Right cardiac atrium (tissue), 5 donors: ENCODE results near the gene DNAI1. TPM values are rescaled to one million over a fixed set of nuclear protein-coding genes. Genes with fewer than 3 reads are reported as not detected.
"Not testable (repeated sequence)": the region's sequence is repeated elsewhere in the genome, so short reads cannot be mapped to it uniquely, and the experiment has no call there.

Experiments used
- ATAC-seq, 2 donors: fragments of 200-7000 bp; cut with Tn5 transposase; one replicate each; pipeline versions ENCODE4 v1.8.0 to v1.9.1; 2020; ENCODE audit warnings: moderate library complexity in 2 of 2, mild to moderate bottlenecking in 1 of 2
- DNase-seq, 3 donors: peaks; one replicate each; pipeline ENCODE4 v3.0.0-alpha.2; 2020
- H3K27ac ChIP-seq: one replicate; pipeline ENCODE4 v1.5.1; 2013; ENCODE audit warnings: mild to moderate bottlenecking, low read length, control low read depth, moderate library complexity
- H3K27me3 ChIP-seq: one replicate; pipeline ENCODE4 v1.6.1; 2013; ENCODE audit not compliant: control insufficient read depth, insufficient read depth
- H3K4me1 ChIP-seq: one replicate; pipeline ENCODE4 v1.6.1; 2013; ENCODE audit warnings: low read length; ENCODE audit not compliant: control insufficient read depth, insufficient read depth
- H3K4me3 ChIP-seq: one replicate; pipeline ENCODE4 v1.5.1; 2013; ENCODE audit warnings: low read length, control low read depth
- H3K9me3 ChIP-seq: one replicate; pipeline ENCODE4 v1.6.1; 2013; ENCODE audit warnings: low read length; ENCODE audit not compliant: control insufficient read depth
- WGBS: extraction: QIAGEN DNeasy Blood & Tissue Kit; methylation state at CpG from one replicate; pipeline ENCODE4 v1.1.7; 2013; 5-methylcytosine and 5-hydroxymethylcytosine counted together
- intact Hi-C, 4 donors: fragments of 100-400 bp; cut with DNase I; formaldehyde crosslinking; loops; one replicate each; pipeline versions ENCODE4 v1.11.0 to v1.14.0; 2022 to 2023
- polyA plus RNA-seq: library from polyadenylated mRNA; stranded (reverse); fragments of 200-250 nt; gene quantifications from one replicate; pipeline ENCODE4 v1.2.3, GENCODE V29; 2013
- total RNA-seq, 4 donors: library from RNA; stranded (reverse); fragmentation: NEBNext Ultra II Directional; extraction: Animal tissue kit (Norgen Biotek cat#: 25700); gene quantifications; one replicate each; pipeline ENCODE4 v1.2.1, GENCODE V29; 2021
- donor health status: healthy with polysubstance abuse.
- donor health status: DM: no; HTN: yes; CAD: no.
- donor health status: DM: no; HTN: no; CAD: no.
- donor health status: DM: no; HTN: yes; CAD: no; lungs with severe emphysema.
- donor health status: DM: yes; HTN: yes; CAD: no.

DNAI1 gene
- total and polyA plus RNA-seq, 5 donors = 0.16 TPM; not detected in 4

DNA sequence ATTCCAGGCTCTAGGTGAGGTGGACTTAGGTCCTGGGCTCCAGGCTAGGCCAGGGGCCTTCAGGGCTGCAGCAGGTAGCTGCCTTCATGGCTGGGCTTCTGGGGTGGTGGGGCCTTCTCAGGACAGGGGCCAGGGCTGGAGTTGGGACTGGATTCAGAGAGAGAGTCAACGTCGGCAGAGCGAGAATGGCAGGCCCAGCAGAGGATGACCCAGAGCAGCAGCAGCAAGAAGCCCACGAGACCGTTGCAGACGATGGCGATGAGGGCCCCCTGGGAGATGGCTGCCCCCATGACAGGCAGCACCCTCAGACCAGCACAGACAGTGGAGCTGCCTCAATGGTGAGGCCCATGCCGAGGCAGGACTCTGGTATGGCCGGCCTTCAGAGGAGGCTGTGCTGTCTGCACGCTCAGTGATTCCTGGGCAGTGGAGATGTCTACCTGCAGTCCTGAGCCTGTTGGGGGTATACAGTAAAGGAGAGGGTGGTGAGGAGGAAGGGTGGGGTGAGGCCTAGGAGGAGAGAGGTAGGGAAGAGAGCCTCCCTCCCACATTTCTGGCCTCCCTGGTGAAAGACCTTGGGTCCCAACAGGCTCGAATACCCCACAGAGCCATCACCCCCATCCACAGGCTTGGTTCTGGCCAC is 62.9 kb downstream of the DNAI1 start:
- intact Hi-C loops = no loop called here
- Histone ChIP-seq H3K4me3 (no peak overlapping the region), H3K27ac (no peak overlapping the region), H3K27me3 (no peaks in the 10 kb centered on the region), H3K4me1 (no peaks in the 10 kb centered on the region), H3K9me3 (no peaks in the 10 kb centered on the region)
- ATAC-seq (no peak), DNase-seq (no peak)
- 94% methylated on average over 11 of the region's 11 CpGs for WGBS

- intact Hi-C loops = no loop called here
- no peaks in the 10 kb centered on the region for H3K27me3 ChIP-seq
- WGBS = 16% methylated on average over 31 of the region's 31 CpGs
- peak overlapping the region; percentile 49 for H3K4me3 ChIP-seq
- no peaks in the 10 kb centered on the region for H3K9me3 ChIP-seq
- no peak for ATAC-seq
- H3K27ac ChIP-seq = no peak overlapping the region
- DNase-seq = peak in 2 of 3 donors; percentile 32 to 75
- H3K4me1 ChIP-seq = no peaks in the 10 kb centered on the region
Observed at GRCh38 chr9:34522091-34522887, 63.7 kb downstream of the DNAI1 start.

DNA sequence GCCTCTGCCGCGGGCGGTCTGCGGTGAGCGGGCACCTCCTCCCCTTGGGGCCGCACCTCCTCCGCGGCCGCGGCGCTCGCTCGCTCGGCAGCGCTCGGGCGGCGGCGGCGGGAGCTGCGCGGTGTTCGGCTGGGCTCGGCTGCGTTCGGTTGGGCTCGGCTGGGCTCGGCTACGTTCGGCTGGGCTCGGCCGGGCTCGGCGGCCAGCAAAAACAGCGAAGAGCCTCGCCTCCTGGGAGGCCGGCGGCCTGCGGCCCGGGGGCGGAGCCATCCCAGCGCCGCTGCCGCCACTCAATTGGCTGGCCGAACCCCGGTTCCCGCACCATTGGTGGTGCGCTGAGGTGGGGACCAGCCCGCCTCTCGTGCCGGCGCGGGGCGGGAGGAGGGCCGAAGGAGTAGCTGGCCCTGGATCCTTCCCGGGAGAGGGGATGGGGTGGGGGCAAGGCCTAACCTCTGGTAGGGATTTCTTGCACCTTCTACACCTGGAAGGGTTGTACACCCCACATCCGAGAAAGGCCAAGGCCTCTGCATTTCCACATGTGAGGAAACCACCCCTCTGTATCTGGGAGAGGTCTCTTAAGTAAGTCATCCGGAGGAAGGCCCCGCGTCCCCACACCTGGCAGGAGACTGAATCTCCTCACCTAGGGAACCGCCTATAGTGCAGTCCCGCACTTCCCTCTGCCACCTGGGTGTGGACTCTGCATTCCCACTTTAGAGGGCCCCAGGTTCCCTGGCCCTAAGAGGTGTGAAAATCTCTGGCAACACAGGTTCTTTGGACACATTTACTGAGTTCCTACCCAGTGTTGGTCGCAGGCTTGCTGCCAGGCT is 64.6 kb downstream of the DNAI1 start, which contains the start of gene ENHO:
Gene ENHO (minus strand): TSS at position 20 of the 827 bp plus-strand sequence. CDS start 1,295 bp downstream, outside the sequence.
- Histone ChIP-seq H3K4me1 (no peaks in the 10 kb centered on the region), H3K27ac (no peak within 1 kb of the TSS), H3K27me3 (no peaks in the 10 kb centered on the region)

DNA sequence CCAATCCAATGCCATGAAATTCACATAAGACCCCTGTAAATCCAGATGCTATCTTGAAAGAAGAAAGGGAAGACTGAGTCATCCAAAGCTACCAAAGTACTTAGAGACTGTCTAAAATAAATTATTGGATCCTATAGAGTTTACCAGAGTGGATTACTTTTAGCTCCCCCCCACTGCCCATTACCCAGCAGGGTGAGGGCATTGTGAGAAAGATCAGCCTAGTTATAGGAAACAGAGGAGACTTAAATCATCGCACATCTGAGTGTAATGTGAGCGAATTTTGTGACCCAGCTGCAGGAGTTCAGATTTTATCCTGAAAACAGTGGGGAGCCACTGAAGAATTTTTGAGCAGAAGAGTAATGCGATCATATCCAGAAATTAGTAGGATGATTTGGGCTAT is 65.7 kb downstream of the DNAI1 start:
- DNase-seq (no peak), ATAC-seq (no peak)
- Histone ChIP-seq H3K4me1 (no peaks in the 10 kb centered on the region), H3K4me3 (no peak overlapping the region), H3K27ac (no peak overlapping the region), H3K9me3 (no peaks in the 10 kb centered on the region), H3K27me3 (no peaks in the 10 kb centered on the region)
- intact Hi-C loops = no loop called here
- 84% methylated on average over 3 of the region's 3 CpGs for WGBS

More for the DNA sequence above, 64.6 kb downstream of the DNAI1 start, which contains the start of gene ENHO:
- Histone ChIP-seq H3K4me3 (peak within 1 kb of the TSS; percentile 49), H3K9me3 (no peaks in the 10 kb centered on the region)
- WGBS = 5% methylated on average over 63 of the region's 63 CpGs
- intact Hi-C loops = no loop called here
- DNase-seq (peak; percentile 91 to 96 (median 95)), ATAC-seq (peak; percentile 97 to 99)

DNA sequence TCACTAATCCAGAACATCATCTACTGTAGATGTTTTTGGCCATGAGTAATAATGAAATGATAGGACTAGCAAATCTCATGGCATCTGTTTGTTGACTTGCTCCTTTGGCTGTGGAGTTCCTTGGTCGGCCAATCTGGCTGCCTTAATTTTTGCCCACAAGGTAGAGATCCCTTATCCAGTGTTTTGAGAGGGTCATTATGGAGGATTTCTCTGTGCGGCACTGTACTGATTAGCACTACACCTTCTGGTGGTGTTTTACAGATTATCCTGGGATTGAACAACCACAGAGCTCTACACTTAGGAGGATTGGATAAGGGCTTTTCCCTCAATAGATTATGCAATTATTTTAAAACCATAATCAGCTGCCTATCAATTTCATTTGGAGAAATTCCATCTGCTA is 67.4 kb downstream of the DNAI1 start:
- ATAC-seq (no peak), DNase-seq (no peak)
- Histone ChIP-seq H3K4me1 (no peaks in the 10 kb centered on the region), H3K9me3 (no peaks in the 10 kb centered on the region), H3K27me3 (no peaks in the 10 kb centered on the region), H3K4me3 (no peak overlapping the region), H3K27ac (no peak overlapping the region)
- intact Hi-C loops = no loop called here
- 67% methylated on average over 2 of the region's 2 CpGs for WGBS

GRCh38 chr9:34532041-34532440 is 73.4 kb downstream of the DNAI1 start:
- intact Hi-C loops, H3K4me3 ChIP-seq, ATAC-seq, H3K9me3 ChIP-seq, H3K4me1 ChIP-seq, DNase-seq, H3K27ac ChIP-seq, H3K27me3 ChIP-seq: not testable (repeated sequence)
- WGBS = 91% methylated on average over 7 of the region's 8 CpGs

- ATAC-seq (no peak), DNase-seq (no peak)
- no peaks in the 10 kb centered on the region for H3K27me3 ChIP-seq
- H3K9me3 ChIP-seq = no peaks in the 10 kb centered on the region
- WGBS = 52% methylated on average over 7 of the region's 7 CpGs
- no peak overlapping the region for H3K4me3 ChIP-seq
- no peaks in the 10 kb centered on the region for H3K4me1 ChIP-seq
- intact Hi-C loops = no loop called here
- H3K27ac ChIP-seq = no peak overlapping the region
Observed at GRCh38 chr9:34536685-34537084, 78.1 kb downstream of the DNAI1 start.

- Histone ChIP-seq H3K4me3 (no peak overlapping the region), H3K27me3 (no peaks in the 10 kb centered on the region), H3K9me3 (no peaks in the 10 kb centered on the region), H3K27ac (no peak overlapping the region), H3K4me1 (no peaks in the 10 kb centered on the region)
- 72% methylated on average over 2 of the region's 2 CpGs for WGBS
- DNase-seq (no peak), ATAC-seq (no peak)
- intact Hi-C loops = loop anchor here in 1 of 4 donors (10.0 kb wide), 2 partner anchors 106 to 136 kb away; no protein-coding TSS in a partner anchor
Observed at GRCh38 chr9:34540827-34541226, 82.2 kb downstream of the DNAI1 start.

GRCh38 chr9:34541540-34541939 is 82.9 kb downstream of the DNAI1 start:
- no peak for ATAC-seq
- no peak for DNase-seq
- Histone ChIP-seq H3K9me3 (no peaks in the 10 kb centered on the region), H3K4me3 (no peak overlapping the region), H3K27me3 (no peaks in the 10 kb centered on the region), H3K27ac (no peak overlapping the region), H3K4me1 (no peaks in the 10 kb centered on the region)
- 87% methylated on average over 7 of the region's 7 CpGs for WGBS
- intact Hi-C loops = loop anchor here in 1 of 4 donors (10.0 kb wide), 2 partner anchors 107 to 137 kb away; no protein-coding TSS in a partner anchor

DNA sequence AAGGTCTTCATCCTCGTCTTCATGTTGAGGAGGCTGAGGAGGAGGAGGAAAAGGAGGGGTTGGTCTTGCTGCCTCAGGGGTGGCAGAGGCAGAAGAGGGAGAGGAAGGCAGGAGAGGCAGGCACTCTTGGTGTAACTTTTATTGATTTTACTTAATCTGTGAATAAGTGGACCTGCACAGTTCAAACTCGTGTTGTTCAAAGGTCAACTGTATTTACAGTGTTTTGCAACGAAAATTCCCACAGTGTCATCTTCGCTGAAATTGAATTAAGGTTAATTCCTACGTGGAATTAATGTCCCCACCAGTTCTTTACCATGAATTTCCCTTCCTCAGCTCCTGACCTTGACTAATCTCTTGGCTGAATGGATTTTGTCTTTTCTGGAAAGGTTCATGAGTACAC is 85.4 kb downstream of the DNAI1 start:
- intact Hi-C loops = loop anchor here in 1 of 4 donors (10.0 kb wide), 2 partner anchors 109 to 139 kb away; no protein-coding TSS in a partner anchor
- no peaks in the 10 kb centered on the region for H3K9me3 ChIP-seq
- no peaks in the 10 kb centered on the region for H3K4me1 ChIP-seq
- 67% methylated on average over 5 of the region's 5 CpGs for WGBS
- ATAC-seq (no peak), DNase-seq (no peak)
- no peak overlapping the region for H3K27ac ChIP-seq
- no peaks in the 10 kb centered on the region for H3K27me3 ChIP-seq
- H3K4me3 ChIP-seq = no peak overlapping the region
